NCI-H1048 (cell line): Measurements from ENCODE around the gene EIF4G1.
"Not testable (repeated sequence)": the region's sequence is repeated elsewhere in the genome, so short reads cannot be mapped to it uniquely, and the experiment has no call there.

Experiments
- DNase-seq: peaks from one replicate; lab custom pipeline; 2025; lab: John Stamatoyannopoulos, UW

The EIF4G1 gene, protein sequence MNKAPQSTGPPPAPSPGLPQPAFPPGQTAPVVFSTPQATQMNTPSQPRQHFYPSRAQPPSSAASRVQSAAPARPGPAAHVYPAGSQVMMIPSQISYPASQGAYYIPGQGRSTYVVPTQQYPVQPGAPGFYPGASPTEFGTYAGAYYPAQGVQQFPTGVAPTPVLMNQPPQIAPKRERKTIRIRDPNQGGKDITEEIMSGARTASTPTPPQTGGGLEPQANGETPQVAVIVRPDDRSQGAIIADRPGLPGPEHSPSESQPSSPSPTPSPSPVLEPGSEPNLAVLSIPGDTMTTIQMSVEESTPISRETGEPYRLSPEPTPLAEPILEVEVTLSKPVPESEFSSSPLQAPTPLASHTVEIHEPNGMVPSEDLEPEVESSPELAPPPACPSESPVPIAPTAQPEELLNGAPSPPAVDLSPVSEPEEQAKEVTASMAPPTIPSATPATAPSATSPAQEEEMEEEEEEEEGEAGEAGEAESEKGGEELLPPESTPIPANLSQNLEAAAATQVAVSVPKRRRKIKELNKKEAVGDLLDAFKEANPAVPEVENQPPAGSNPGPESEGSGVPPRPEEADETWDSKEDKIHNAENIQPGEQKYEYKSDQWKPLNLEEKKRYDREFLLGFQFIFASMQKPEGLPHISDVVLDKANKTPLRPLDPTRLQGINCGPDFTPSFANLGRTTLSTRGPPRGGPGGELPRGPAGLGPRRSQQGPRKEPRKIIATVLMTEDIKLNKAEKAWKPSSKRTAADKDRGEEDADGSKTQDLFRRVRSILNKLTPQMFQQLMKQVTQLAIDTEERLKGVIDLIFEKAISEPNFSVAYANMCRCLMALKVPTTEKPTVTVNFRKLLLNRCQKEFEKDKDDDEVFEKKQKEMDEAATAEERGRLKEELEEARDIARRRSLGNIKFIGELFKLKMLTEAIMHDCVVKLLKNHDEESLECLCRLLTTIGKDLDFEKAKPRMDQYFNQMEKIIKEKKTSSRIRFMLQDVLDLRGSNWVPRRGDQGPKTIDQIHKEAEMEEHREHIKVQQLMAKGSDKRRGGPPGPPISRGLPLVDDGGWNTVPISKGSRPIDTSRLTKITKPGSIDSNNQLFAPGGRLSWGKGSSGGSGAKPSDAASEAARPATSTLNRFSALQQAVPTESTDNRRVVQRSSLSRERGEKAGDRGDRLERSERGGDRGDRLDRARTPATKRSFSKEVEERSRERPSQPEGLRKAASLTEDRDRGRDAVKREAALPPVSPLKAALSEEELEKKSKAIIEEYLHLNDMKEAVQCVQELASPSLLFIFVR (N-terminal part only)

DNA sequence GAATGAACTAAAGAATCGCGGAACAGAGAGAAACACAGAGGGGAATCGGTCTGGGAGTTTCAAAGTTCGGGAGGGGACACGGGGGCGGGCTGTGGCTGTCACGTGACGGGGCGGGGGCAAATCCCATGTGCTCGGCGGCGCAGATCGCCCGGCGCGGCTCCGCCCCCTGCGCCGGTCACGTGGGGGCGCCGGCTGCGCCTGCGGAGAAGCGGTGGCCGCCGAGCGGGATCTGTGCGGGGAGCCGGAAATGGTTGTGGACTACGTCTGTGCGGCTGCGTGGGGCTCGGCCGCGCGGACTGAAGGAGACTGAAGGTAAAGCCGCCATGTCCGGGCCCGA is at the start of gene EIF4G1:
Gene EIF4G1 (plus strand): TSS at position 244 of the 337 bp plus-strand sequence. CDS start 1,191 bp downstream, outside the sequence.
- peak; percentile 83 for DNase-seq

- not testable (repeated sequence) for DNase-seq
These were observed 47.2 kb upstream of the EIF4G1 start for GRCh38 chr3:184267249-184267648.

GRCh38 chr3:184272269-184272668 is 42.1 kb upstream of the EIF4G1 start:
- DNase-seq: no peak

DNA sequence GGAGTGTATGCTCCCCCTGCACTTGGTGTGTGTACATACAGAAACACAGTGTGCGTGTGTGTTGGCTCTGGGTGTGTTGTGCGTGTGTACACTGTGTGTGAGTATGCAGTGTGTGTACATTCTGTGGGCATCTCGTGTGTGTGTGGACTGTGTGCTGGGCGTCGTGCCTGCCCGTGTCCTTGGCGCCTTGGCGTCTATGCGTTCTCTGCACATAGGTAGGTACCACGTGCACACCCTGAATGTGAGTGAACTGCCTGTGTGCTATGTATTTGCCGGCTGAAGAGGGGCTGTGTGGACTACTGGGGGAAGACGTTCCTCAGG is 39.1 kb upstream of the EIF4G1 start:
- DNase-seq: no peak

GRCh38 chr3:184275961-184276910 is 38.2 kb upstream of the EIF4G1 start, which contains the start of gene ECE2:
ECE2 (plus strand) TSS chr3:184276022; CDS start chr3:184276154, 132 bp downstream.
- no peak for DNase-seq

- no peak for DNase-seq
These were observed 37.0 kb upstream of the EIF4G1 start for GRCh38 chr3:184277366-184277765.

- no peak for DNase-seq
These were observed 31.5 kb upstream of the EIF4G1 start for GRCh38 chr3:184282941-184283340.

GRCh38 chr3:184283681-184284080 is 30.7 kb upstream of the EIF4G1 start:
- no peak for DNase-seq

GRCh38 chr3:184284696-184285095 is 29.7 kb upstream of the EIF4G1 start:
- DNase-seq: no peak

GRCh38 chr3:184289426-184289938 is 24.9 kb upstream of the EIF4G1 start:
- no peak for DNase-seq

DNA sequence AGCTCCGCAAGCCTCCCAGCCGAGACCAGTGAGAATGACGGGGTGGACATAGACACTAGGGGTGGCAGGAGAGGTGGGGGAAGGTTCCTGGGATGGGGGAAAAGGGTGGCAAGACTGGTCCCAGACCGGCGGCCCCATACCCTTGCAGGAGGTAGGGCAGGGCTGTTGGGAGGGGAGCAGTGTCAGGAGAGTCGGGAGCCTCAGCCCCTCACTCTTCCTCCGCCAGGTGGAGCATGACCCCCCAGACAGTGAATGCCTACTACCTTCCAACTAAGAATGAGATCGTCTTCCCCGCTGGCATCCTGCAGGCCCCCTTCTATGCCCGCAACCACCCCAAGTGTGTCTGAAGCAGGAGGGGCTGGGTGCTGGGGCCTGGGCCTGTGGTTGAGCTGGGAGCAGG is 24.1 kb upstream of the EIF4G1 start:
- DNase-seq: no peak

DNA sequence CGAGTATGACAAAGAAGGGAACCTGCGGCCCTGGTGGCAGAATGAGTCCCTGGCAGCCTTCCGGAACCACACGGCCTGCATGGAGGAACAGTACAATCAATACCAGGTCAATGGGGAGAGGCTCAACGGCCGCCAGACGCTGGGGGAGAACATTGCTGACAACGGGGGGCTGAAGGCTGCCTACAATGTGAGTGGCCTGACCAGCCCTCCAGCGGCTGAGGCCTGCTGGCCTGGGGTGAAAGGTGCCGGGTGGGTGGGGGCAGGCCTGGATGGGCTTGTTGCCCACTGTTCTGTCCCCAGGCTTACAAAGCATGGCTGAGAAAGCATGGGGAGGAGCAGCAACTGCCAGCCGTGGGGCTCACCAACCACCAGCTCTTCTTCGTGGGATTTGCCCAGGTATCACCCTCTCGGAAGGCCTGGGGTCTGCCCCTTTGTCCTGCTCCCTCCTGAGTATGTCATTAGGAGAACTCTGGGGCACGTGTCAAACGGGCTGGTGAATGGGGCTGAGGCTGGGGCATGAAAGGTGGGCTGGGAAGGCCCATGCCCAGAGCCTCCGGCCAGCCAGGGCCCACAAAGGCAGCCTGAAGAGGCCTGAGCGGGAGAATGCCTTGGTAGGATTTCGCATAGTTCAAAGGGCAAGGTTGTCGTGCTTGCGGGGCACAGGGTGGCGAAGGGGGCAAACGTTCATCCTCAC is 23.2 kb upstream of the EIF4G1 start:
- no peak for DNase-seq

GRCh38 chr3:184291738-184292445 is 22.5 kb upstream of the EIF4G1 start:
- no peak for DNase-seq

DNA sequence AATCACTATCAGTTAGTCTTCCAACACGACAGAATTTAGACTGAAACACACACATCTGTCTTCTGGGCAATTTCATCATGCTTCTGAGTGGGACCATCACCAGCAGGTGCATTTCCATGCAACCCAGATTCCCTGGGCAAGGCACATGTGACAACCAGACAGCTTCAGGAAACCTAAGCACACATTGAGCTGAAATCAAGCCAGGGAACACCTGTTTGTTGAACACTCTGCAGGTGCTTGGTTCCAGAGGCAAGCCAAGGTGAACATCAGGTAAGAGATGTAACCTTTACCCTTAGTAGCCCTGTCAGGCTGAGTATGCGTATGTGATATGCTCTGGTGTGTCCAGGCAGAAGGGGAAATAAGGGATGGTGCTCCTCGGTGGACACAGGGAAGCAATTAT is 18.6 kb upstream of the EIF4G1 start:
- no peak for DNase-seq

DNA sequence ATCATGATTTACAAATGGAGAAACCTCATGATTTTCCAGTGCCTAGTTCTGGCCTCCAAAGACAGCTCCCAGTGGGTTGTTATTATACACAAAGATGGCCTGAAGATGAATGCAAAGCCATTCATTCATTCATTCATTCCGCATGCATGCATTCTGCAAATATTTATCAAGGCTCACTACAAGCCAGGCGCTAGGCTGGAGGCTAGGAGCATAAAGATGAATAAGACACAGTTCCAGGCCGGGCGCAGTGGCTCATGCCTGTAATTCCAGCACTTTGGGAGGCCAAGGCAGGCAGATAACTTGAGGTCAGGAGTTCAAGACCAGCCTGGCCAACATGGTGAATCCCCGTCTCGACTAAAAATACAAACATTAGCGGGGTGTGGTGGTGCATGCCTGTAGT is 17.8 kb upstream of the EIF4G1 start:
- no peak for DNase-seq

DNA sequence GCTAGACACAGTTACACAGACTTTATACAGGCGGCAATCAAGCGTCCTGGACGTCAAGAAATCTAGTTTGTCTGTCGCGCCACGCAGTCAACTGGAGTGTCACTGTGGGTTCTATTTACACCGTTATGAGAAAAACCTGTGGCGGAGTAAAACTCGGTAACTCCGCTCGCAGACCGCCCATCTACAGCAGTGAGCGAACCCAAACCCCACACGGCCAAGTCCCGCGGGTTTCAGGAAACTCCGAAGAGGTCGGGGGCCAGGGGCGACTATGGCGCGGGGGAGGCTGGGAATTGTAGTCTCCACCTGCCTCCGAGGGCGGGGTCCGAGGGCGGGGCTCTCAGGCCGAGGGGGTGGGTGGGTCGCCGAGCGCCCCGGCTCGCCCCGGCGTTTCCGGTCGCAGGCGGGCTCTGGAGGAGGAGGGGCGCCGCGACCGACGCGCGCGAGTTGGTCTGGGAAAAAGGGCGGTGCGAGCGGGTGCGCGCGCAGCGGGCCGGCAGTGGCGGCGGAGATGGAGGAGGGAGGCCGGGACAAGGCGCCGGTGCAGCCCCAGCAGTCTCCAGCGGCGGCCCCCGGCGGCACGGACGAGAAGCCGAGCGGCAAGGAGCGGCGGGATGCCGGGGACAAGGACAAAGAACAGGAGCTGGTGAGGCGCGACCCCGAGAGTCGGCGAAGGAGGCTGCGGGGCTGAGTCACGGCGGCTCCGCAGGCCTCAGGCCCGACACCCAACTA is 15.5 kb upstream of the EIF4G1 start, which contains the start of gene PSMD2:
Gene PSMD2 (plus strand): TSS at position 483 of the 729 bp plus-strand sequence. CDS start 26 bp downstream, at position 509.
- peak; percentile 94 for DNase-seq

GRCh38 chr3:184299488-184300377 is 14.7 kb upstream of the EIF4G1 start:
- DNase-seq: no peak

DNA sequence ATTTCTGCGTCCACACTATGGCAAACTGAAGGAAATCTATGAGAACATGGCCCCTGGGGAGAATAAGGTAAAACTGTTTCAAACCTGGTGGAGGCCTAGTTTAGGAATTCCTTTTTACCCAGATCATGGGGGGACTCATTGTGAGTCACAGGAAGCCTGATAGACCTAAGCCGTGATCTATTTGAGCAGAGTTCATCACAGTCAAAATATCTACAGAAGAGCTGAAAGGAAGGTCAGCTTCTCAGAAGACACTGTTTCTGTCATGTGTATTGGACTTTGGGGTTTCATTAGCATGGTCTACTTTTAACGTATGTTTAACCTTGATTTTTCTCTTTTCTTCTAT is 14.1 kb upstream of the EIF4G1 start:
- DNase-seq: no peak
